Measurements from ENCODE around the gene LRCH2.
"Not testable (repeated sequence)": the region's sequence is repeated elsewhere in the genome, so short reads cannot be mapped to it uniquely, and the experiment has no call there.

Gene LRCH2

DNA sequence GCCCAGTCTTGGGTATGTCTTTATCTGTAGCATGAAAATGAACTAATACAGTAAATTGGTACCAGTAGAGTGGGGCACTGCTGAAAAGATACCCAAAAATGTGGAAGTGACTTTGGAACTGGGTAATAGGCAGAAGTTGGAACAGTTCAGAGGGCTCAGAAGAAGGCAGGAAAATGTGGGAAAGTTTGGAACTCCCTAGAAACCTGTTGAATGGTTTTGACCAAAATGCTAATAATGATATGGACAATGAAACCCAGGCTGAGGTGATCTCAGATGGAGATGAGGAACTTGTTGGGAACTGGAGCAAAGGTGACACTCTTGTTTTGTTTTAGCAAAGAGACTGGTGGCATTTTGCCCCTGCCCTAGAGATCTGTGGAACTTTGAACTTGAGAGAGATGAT is 24.3 kb downstream of the LRCH2 start:
- DNase-seq: not testable (repeated sequence)

GRCh38 chrX:115204040-115204439 is 29.9 kb downstream of the LRCH2 start:
- no peak for DNase-seq

DNA sequence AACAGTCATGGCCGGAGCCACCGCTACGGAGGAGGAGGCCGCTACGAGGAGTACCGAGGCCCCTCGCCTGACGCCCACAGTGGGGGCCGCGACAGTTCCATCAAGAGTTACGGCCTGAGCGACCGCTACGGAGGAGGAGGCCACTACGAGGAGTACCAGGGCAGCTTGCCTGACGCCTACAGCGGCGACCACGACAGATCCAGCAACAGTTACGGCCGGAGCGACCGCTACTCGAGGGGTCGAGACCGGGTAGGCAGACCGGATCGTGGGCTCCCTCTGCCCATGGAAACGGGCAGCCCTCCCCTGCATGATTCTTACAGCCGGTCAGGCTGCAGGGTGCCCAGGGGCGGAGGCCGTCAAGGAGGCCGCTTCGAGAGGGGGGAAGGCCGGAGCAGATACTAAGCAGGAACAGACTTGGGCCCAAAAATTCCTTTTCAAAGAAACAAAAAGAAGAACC is 41.6 kb downstream of the LRCH2 start:
- no peak for DNase-seq

GRCh38 chrX:115191490-115192243 is 42.2 kb downstream of the LRCH2 start:
- DNase-seq: no peak

GRCh38 chrX:115190636-115191489 is 43.0 kb downstream of the LRCH2 start:
- no peak for DNase-seq

- no peak for DNase-seq
Measured at GRCh38 chrX:115189646-115190635, 44.0 kb downstream of the LRCH2 start.

DNA sequence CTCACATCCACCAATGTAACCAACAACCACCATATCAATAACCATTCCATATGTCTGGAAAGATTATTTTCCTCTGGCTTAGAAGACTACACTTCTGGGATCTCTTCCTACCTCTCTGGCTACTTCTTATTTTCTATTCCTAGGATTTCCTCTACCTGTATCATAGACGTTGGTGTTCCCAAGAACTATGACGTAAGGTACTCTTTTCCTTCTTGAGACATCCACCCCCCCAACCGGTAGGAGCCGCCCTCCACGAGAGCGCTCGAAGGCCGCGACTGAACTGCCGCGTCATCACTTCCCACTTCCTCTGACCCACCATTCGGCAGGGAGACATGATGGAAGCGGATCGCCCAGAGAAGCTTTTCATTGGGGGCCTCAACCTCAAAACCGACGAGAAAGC is 44.8 kb downstream of the LRCH2 start, which contains the start of gene RBMXL3:
RBMXL3 (plus strand) TSS at position 301 of the 400 bp plus-strand sequence; CDS start at position 333, 32 bp downstream.
- no peak for DNase-seq

DNA sequence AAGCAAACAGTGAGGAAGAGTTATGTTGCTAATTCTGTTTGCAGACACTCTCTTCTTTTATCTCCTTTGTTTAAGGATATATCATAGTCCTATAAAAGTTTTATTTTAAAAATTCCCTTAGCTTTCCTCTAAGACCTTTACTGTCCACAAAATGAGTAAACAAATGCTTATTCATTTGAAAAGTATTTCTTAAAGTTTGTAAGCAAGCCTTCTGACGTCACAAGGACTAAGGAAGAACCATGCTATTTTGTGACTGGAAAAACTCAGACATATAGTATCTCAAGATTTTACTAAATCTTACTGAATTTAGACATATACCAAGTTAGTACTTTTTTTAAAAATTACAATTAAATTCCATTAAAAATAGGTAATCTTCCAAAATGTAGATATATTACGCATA is 49.9 kb downstream of the LRCH2 start:
- DNase-seq: no peak

- DNase-seq: no peak
Measured at GRCh38 chrX:115178473-115178872, 55.4 kb downstream of the LRCH2 start.

GRCh38 chrX:115177932-115178331 is 56.0 kb downstream of the LRCH2 start:
- DNase-seq: no peak

DNA sequence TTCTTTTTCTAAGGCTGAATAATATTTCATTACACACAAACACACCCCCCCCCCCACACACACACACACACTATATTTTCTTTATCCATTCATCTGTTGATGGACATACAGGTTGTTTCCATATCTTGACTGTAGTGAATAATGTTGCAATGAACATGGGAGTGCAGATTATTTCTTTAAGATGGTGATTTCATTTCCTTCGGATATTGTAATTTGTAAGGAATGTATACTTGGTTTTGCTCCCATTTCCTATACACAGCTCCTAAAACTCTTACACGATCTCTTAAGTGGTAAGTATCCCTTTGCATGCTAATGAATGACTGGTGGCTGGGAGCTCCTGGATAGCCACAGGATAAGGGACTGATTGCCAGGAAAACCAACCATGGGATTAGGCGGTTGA is 59.3 kb downstream of the LRCH2 start:
- no peak for DNase-seq

DNA sequence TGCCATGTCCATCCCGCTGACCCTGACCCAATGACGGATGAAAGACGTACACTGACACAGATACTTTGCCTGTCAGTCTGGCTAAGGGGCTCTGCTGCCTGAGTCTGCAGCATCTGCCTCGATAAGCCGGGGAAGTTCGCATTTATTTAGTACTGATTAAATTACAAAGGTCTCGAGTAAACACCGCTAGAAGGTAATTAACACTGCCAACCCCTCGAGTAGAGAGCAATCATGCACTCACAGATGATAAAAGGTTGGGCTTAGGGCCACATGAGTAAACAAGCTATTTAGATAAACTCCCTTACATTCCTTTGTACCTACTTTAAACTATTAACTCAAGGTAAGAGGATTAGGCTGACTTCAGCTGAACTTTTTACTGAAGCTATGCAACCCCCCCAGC is 60.7 kb downstream of the LRCH2 start:
- no peak for DNase-seq

- DNase-seq: no peak
Measured at GRCh38 chrX:115147220-115147619, 86.7 kb downstream of the LRCH2 start.

GRCh38 chrX:115142057-115142456 is 91.8 kb downstream of the LRCH2 start:
- DNase-seq: no peak

- no peak for DNase-seq
Measured at GRCh38 chrX:115138040-115138439, 95.9 kb downstream of the LRCH2 start.

- no peak for DNase-seq
Measured at GRCh38 chrX:115134382-115134781, 99.5 kb downstream of the LRCH2 start.

GRCh38 chrX:115112411-115112810 is 121.5 kb downstream of the LRCH2 start:
- DNase-seq: no peak

DNA sequence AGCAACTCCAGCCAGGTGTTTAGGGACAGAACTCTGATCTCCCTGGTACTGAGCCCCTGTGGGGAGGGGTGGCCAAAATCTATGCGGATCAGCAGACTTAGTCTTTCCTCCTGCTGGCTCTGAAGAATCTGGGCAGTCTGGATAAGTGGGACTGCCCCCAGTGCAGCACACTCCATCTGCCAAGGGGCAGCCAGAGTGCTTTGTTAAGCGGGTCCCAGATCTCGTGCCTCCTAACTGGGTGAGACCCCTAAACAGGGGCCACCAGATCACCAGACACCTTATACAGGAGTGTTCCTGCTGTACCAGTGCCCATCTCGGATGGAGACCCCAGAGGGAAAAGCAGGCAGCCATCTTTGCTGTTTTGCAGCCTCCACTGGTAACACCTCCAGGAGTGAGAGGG is 135.0 kb downstream of the LRCH2 start:
- DNase-seq: no peak

DNA sequence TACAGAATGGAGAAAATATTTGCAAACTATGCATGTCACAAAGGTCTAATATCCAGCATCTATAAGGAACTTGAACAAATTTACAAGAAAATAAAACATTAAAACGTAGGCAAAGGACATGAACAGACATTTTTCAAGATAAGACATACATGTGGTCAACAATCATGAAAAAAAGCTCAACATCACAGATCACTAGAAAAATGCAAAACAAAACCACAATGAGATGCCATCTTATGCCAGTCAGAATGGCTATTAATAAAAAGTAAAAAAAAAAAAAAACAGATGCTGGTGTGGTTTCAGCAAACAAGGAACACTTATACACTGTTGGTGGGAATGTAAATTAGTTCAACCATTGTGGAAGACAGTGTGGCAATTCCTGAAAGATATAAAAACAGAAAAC is 140.7 kb downstream of the LRCH2 start:
- DNase-seq: no peak

DNA sequence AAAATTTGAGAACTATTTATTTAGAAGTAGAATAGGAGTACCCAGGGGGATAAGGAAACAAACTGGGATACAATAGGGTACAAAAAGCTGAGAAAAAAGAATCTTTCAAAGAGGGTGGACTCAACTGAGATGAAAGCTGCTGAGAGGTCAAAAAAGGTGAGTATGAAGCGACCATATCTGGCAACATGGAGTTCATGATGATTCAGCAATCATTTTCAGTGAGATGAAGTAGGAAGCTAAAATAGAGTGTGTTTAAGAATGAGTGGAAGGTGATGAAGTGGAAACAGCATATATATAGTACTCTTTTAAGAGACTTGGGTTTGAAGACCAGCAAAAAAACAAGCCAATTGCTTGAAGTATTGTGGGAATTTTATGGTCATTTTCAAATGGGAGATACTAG is 144.5 kb downstream of the LRCH2 start:
- DNase-seq: no peak

GRCh38 chrX:115068896-115069295 is 165.0 kb downstream of the LRCH2 start:
- no peak for DNase-seq

DNA sequence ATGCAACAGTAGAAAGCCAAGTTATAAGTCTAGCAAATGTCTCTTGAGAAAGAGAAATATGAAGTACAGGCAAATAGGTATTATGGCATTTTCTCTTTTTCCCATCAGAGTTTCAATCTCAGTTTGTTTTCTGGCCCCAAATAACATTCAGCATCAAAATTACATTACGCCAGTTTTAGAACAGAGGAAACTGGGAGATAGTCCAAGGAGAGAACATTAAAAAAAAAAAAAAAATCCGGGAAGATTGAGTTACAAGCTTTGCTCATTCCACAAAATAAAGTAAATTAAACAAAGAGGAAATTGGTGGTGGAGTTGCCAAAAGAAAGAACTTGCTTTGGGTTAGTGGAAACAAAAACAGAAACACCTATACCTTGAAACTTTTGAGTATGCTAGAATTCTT is 166.1 kb downstream of the LRCH2 start:
- DNase-seq: no peak

DNA sequence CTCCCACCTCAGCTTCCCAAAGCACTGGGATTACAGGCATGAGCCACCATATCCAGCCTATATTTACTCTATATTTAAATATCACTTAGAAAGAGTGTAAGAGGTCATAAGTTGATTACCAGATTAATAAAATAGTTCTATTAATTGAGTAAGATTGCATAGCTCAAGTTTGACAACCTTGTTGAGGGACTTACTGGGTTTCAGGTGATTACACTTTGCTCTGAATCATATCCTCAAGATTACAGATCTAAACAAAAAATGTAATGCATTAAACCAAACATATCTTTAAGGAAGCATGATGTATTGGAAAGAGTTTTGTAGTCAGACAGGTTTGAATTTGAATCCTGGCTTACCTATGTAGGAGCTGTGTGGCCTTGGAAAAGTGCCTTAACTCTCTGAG is 168.6 kb downstream of the LRCH2 start:
- DNase-seq: no peak
